ENCODE measurements around the gene ZBTB7C. TPM values are rescaled to one million over a fixed set of nuclear protein-coding genes. Genes with fewer than 3 reads are reported as not detected.

ZBTB7C gene
- total and polyA plus RNA-seq, 10 of the 15 experiments (the other 5 are each of a cell fraction or from before 2014, with no cell fraction given): under 0.01 to 0.08 (median 0.01) TPM; not detected in 7

- ChIA-PET SMC1A (ENCODE audit: uncharacterized antibody, unreplicated experiment) (interaction anchor here (0.6 kb wide), 1 partner anchor 549 kb away, joined by 4 read pairs; no protein-coding TSS in a partner anchor), RAD21 (ENCODE audit: unreplicated experiment) (no interaction called here), CTCF (no interaction called here), POLR2A (no interaction called here)
- BruUV-seq (replicated peaks): no TSS peak
- DNase-seq (ENCODE audit: low read depth, low spot score): peak; percentile 9
- Histone ChIP-seq H3K27me3 (replicated peaks in 1 of 2; ENCODE audit: control insufficient read depth in 2 of 2, insufficient read depth in 2 of 2, low read length in 1 of 2) (no peaks in the 10 kb centered on the region; a peak in 2 of 4 replicates), H3K4me1 (ENCODE audit: control insufficient read depth, insufficient read depth, low read length) (no peaks in the 10 kb centered on the region), H3K4me2 (ENCODE audit: control insufficient read depth, insufficient read depth) (no peak overlapping the region), H3K9ac (ENCODE audit: control insufficient read depth, insufficient read depth, low read length) (no peak overlapping the region), H3K9me3 (replicated peaks; ENCODE audit: control insufficient read depth, insufficient read depth, low read length) (no peaks in the 10 kb centered on the region), H4K20me1 (ENCODE audit: control insufficient read depth, insufficient read depth) (no peaks in the 10 kb centered on the region), H3K27ac (ENCODE audit: control insufficient read depth, insufficient read depth) (no peak overlapping the region), H3K79me2 (ENCODE audit: control insufficient read depth, insufficient read depth, low read length) (no peaks in the 10 kb centered on the region), H3K36me3 (ENCODE audit: control insufficient read depth in 2 of 2, insufficient read depth in 2 of 2, low read length in 1 of 2) (no peaks in the 10 kb centered on the region), H2AFZ (ENCODE audit: control insufficient read depth, low read depth, low read length) (no peak overlapping the region), H3K4me3 (no peak overlapping the region)
- no peak for FAIRE-seq
- intact Hi-C loops (cut with micrococcal nuclease; ENCODE audit: unreplicated experiment): loop anchor here (5.0 kb wide), 1 partner anchor 52 kb away; no protein-coding TSS in a partner anchor
- in situ Hi-C loops (cut with MboI): no loop called here
- 2% methylated on average over 10 of the region's 10 CpGs for WGBS (ENCODE audit: insufficient coverage, insufficient replicate concordance, low lambda C conversion rate, missing lambda C conversion rate)
- ATAC-seq: peak; percentile 68
- no peak for TF ChIP-seq EGR1 (IDR thresholded peaks at IDR 0.05; ENCODE audit: borderline replicate concordance in 1 of 2, low read depth in 2 of 2, low read length in 2 of 2)
- TF ChIP-seq TCF7 (IDR thresholded peaks at IDR 0.05; ENCODE audit: borderline replicate concordance): peak; percentile 31; the same call in 1 of the 2 replicates
- TF ChIP-seq MYC (IDR thresholded peaks at IDR 0.05; ENCODE audit: insufficient read depth, insufficient read length, insufficient replicate concordance, low read length, severe bottlenecking): no peak
- TF ChIP-seq REST (IDR thresholded peaks at IDR 0.05; ENCODE audit: low read depth, low read length): no peak
- TF ChIP-seq CUX1 (IDR thresholded peaks at IDR 0.05; ENCODE audit: insufficient replicate concordance, low read depth, low read length): no peak
- no peak for TF ChIP-seq NFXL1 (IDR thresholded peaks at IDR 0.05; ENCODE audit: borderline replicate concordance)
- no peak for TF ChIP-seq ETV6 (conservative IDR thresholded peaks at IDR 0.05 in 1 of 2, IDR thresholded peaks at IDR 0.05 in 1 of 2; ENCODE audit: borderline replicate concordance in 1 of 2, low read depth in 1 of 2)
- no peak for TF ChIP-seq CHD4 (IDR thresholded peaks at IDR 0.05)
- no peak for TF ChIP-seq HCFC1 (IDR thresholded peaks at IDR 0.05; ENCODE audit: low read length)
- no peak for TF ChIP-seq SMAD5 (IDR thresholded peaks at IDR 0.05; ENCODE audit: low read depth)
- no peak for TF ChIP-seq MEF2A (IDR thresholded peaks at IDR 0.05; ENCODE audit: insufficient read depth, low read depth, low read length)
- TF ChIP-seq TCF3 (IDR thresholded peaks at IDR 0.05; ENCODE audit: borderline replicate concordance, insufficient read depth, low read depth, low read length): no peak
- TF ChIP-seq BRCA1 (IDR thresholded peaks at IDR 0.05; ENCODE audit: low read depth, low read length): no peak
- no peak for TF ChIP-seq BHLHE40 (IDR thresholded peaks at IDR 0.05; ENCODE audit: borderline replicate concordance in 1 of 2, low read depth in 2 of 2, low read length in 1 of 2)
Measured at GRCh38 chr18:48124857-48125626, 284.1 kb downstream of the ZBTB7C start.

Data from GM12878 (cell line).